Measurements from ENCODE around the gene KRT31.

DNA sequence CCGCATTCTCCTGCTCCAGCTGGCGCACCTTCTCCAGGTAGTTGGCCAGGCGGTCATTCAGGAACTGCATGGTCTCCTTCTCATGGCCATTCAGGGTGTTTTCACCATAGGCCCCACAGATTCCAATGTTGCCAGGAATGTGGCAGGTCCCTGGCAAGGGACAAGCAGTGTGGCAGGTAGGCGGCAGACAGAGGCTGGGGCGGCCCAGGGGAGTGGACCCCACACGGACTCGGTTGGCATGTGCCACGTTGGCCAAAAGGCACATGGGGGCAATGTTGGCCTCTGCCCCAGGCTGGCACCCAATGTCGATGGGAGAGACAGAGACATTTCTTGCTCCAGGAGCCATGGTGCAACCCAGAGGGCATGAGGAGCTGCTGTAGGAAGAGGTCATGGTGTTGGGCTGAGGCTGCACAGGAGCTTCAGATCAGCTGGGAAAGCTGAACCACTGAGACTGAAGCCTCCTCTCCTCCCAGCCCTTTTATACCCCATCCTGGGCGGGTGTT lies 43.2 kb upstream of the KRT31 start, which contains the start of gene KRT38:
- TF ChIP-seq, protein P1, sequence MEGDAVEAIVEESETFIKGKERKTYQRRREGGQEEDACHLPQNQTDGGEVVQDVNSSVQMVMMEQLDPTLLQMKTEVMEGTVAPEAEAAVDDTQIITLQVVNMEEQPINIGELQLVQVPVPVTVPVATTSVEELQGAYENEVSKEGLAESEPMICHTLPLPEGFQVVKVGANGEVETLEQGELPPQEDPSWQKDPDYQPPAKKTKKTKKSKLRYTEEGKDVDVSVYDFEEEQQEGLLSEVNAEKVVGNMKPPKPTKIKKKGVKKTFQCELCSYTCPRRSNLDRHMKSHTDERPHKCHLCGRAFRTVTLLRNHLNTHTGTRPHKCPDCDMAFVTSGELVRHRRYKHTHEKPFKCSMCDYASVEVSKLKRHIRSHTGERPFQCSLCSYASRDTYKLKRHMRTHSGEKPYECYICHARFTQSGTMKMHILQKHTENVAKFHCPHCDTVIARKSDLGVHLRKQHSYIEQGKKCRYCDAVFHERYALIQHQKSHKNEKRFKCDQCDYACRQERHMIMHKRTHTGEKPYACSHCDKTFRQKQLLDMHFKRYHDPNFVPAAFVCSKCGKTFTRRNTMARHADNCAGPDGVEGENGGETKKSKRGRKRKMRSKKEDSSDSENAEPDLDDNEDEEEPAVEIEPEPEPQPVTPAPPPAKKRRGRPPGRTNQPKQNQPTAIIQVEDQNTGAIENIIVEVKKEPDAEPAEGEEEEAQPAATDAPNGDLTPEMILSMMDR (conservative IDR thresholded peaks at IDR 0.05) = no peak
- TF ChIP-seq ZFX (IDR thresholded peaks at IDR 0.05) = no peak
